ENCODE measurements around the gene RAPGEF2.

- TF ChIP-seq CTCF (optimal IDR thresholded peaks at IDR 0.05 in 1 of 3, IDR thresholded peaks at IDR 0.05 in 1 of 3, conservative IDR thresholded peaks at IDR 0.05 in 1 of 3; ENCODE audit: extremely low read depth in 1 of 3, insufficient read depth in 2 of 3, low read length in 3 of 3) (no peak), EZH2 (IDR thresholded peaks at IDR 0.05; ENCODE audit: low read length) (no peak)
Observed at GRCh38 chr4:159284113-159284512, 181.2 kb downstream of the RAPGEF2 start.

Data from keratinocyte (primary cell).